Right ventricle myocardium inferior (tissue), 1 donor: ENCODE results near the gene MYO1F. TPM values are rescaled to one million over a fixed set of nuclear protein-coding genes. Genes with fewer than 3 reads are reported as not detected.
"Not testable (repeated sequence)": the region's sequence is repeated elsewhere in the genome, so short reads cannot be mapped to it uniquely, and the experiment has no call there.

Experiments
- ATAC-seq: fragments of 200-7000 bp; cut with Tn5 transposase; one replicate; pipeline ENCODE4 v1.9.1; 2020; ENCODE audit warnings: mild to moderate bottlenecking, moderate library complexity
- DNase-seq: peaks from one replicate; pipeline ENCODE4 v3.0.0; 2021; ENCODE audit errors: missing footprints
- intact Hi-C: fragments of 100-400 bp; cut with DNase I; formaldehyde crosslinking; loops from one replicate; pipeline ENCODE4 v1.11.0; 2022
- total RNA-seq: library from RNA; stranded (reverse); fragmentation: NEBNext Ultra II Directional; extraction: Animal tissue kit (Norgen Biotek cat#: 25700); gene quantifications from one replicate; pipeline ENCODE4 v1.2.1, GENCODE V29; 2021
- donor health status: DM: no; HTN: yes; CAD: no; lungs with severe emphysema.

Gene MYO1F
- total RNA-seq, 1 donor from 2014 or later, result 9.3 TPM

- no peak for ATAC-seq
- intact Hi-C loops, result no loop called here
- no peak for DNase-seq
Observed at GRCh38 chr19:8573316-8573715, 3.9 kb downstream of the MYO1F start.

GRCh38 chr19:8571006-8571411, 6.2 kb downstream of the MYO1F start:
- intact Hi-C loops, result no loop called here
- ATAC-seq, result peak; percentile 37
- DNase-seq, result peak; percentile 68

GRCh38 chr19:8569066-8569771, 8.0 kb downstream of the MYO1F start:
- ATAC-seq (peak; percentile 63), DNase-seq (peak; percentile 82)
- intact Hi-C loops, result no loop called here

GRCh38 chr19:8567522-8568172, 9.6 kb downstream of the MYO1F start:
- ATAC-seq (peak; percentile 56), DNase-seq (peak; percentile 72)
- intact Hi-C loops, result no loop called here

GRCh38 chr19:8566855-8567254, 10.4 kb downstream of the MYO1F start:
- ATAC-seq, result no peak
- no peak for DNase-seq
- intact Hi-C loops, result no loop called here

- ATAC-seq, DNase-seq, intact Hi-C loops: not testable (repeated sequence)
Observed at GRCh38 chr19:8564866-8565265, 12.4 kb downstream of the MYO1F start.

- no peak for DNase-seq
- intact Hi-C loops, result no loop called here
- no peak for ATAC-seq
Observed at GRCh38 chr19:8561075-8561764, 16.0 kb downstream of the MYO1F start.

- intact Hi-C loops, result no loop called here
- DNase-seq, result peak; percentile 1
- no peak for ATAC-seq
Observed at GRCh38 chr19:8558325-8558724, 18.9 kb downstream of the MYO1F start.

- DNase-seq (peak; percentile 62), ATAC-seq (peak; percentile 20)
- intact Hi-C loops, result no loop called here
Observed at GRCh38 chr19:8557642-8558238, 19.5 kb downstream of the MYO1F start.

GRCh38 chr19:8553729-8554128, 23.5 kb downstream of the MYO1F start:
- intact Hi-C loops, ATAC-seq, DNase-seq: not testable (repeated sequence)

- DNase-seq (no peak), ATAC-seq (no peak)
- intact Hi-C loops, result no loop called here
Observed at GRCh38 chr19:8552810-8553209, 24.4 kb downstream of the MYO1F start.

GRCh38 chr19:8550070-8550469, 27.2 kb downstream of the MYO1F start:
- DNase-seq (no peak), ATAC-seq (no peak)
- intact Hi-C loops, result no loop called here

GRCh38 chr19:8545743-8546142, 31.5 kb downstream of the MYO1F start:
- intact Hi-C loops, result no loop called here
- peak; percentile 11 for DNase-seq
- ATAC-seq, result no peak

GRCh38 chr19:8544168-8544567, 33.1 kb downstream of the MYO1F start:
- ATAC-seq (no peak), DNase-seq (peak; percentile 7)
- intact Hi-C loops, result no loop called here

GRCh38 chr19:8539621-8540149, 37.6 kb downstream of the MYO1F start:
- ATAC-seq (no peak), DNase-seq (no peak)
- intact Hi-C loops, result no loop called here

- no peak for ATAC-seq
- intact Hi-C loops, result no loop called here
Observed at GRCh38 chr19:8537099-8537498, 40.1 kb downstream of the MYO1F start.

GRCh38 chr19:8536282-8536681, 41.0 kb downstream of the MYO1F start:
- intact Hi-C loops, result no loop called here
- DNase-seq (no peak), ATAC-seq (no peak)

More at GRCh38 chr19:8537099-8537498, 40.1 kb downstream of the MYO1F start:
- no peak for DNase-seq

- ATAC-seq (no peak), DNase-seq (no peak)
- intact Hi-C loops, result no loop called here
Observed at GRCh38 chr19:8532225-8532624, 45.0 kb downstream of the MYO1F start.

GRCh38 chr19:8531470-8531869, 45.8 kb downstream of the MYO1F start:
- intact Hi-C loops, result no loop called here
- no peak for DNase-seq
- no peak for ATAC-seq
